GM12864 (cell line): ENCODE measurements around the gene TFEB.

Source experiments
- DNase-seq: peaks from one replicate; pipeline ENCODE4 v3.0.0-alpha.2; 2011; ENCODE audit warnings: low read depth
- H3K4me3 ChIP-seq: 2 replicates; pipeline ENCODE4 v1.5.1; 2011; ENCODE audit warnings: mild to moderate bottlenecking, low read depth, low read length, control low read depth
- TF ChIP-seq, protein P1 (sequence below): IDR thresholded peaks from 2 replicates; pipeline ENCODE4 v1.5.1; 2011; ENCODE audit warnings: low read depth, mild to moderate bottlenecking, moderate library complexity, low read length, control low read depth, inconsistent platforms; ENCODE audit errors: missing control alignments

The TFEB gene

DNA sequence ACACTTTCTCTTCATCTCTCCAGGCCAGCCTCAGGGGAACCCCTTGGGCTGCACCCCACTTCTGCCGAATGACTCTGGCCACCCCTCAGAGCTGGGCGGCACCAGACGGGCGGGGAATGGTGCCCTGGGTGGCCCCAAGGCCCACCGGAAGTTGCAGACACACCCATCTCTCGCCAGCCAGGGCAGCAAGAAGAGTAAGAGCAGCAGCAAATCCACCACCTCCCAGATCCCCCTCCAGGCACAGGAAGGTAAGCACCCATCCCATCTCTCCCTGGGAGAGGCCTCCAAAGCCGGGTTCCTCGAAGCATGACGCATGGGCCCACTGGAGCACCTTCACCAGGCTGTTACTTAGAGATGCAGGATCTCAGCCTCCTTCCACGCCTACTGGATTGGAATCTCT is 85.8 kb downstream of the TFEB start:
- DNase-seq = no peak
- no peak overlapping the region for H3K4me3 ChIP-seq
- TF ChIP-seq, protein P1, sequence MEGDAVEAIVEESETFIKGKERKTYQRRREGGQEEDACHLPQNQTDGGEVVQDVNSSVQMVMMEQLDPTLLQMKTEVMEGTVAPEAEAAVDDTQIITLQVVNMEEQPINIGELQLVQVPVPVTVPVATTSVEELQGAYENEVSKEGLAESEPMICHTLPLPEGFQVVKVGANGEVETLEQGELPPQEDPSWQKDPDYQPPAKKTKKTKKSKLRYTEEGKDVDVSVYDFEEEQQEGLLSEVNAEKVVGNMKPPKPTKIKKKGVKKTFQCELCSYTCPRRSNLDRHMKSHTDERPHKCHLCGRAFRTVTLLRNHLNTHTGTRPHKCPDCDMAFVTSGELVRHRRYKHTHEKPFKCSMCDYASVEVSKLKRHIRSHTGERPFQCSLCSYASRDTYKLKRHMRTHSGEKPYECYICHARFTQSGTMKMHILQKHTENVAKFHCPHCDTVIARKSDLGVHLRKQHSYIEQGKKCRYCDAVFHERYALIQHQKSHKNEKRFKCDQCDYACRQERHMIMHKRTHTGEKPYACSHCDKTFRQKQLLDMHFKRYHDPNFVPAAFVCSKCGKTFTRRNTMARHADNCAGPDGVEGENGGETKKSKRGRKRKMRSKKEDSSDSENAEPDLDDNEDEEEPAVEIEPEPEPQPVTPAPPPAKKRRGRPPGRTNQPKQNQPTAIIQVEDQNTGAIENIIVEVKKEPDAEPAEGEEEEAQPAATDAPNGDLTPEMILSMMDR = no peak

- no peak for DNase-seq
- TF ChIP-seq, protein P1 = no peak
Measured at GRCh38 chr6:41648921-41649320, 86.5 kb downstream of the TFEB start.

GRCh38 chr6:41648070-41648585 is 87.3 kb downstream of the TFEB start:
- no peak for DNase-seq
- TF ChIP-seq, protein P1 = no peak
- H3K4me3 ChIP-seq = no peak overlapping the region

More at GRCh38 chr6:41648921-41649320, 86.5 kb downstream of the TFEB start:
- no peak overlapping the region for H3K4me3 ChIP-seq

- TF ChIP-seq, protein P1 = no peak
- no peak overlapping the region for H3K4me3 ChIP-seq
- no peak for DNase-seq
Measured at GRCh38 chr6:41647061-41647511, 88.3 kb downstream of the TFEB start.

GRCh38 chr6:41646026-41646795 is 89.2 kb downstream of the TFEB start:
- H3K4me3 ChIP-seq = no peak overlapping the region
- TF ChIP-seq, protein P1 = no peak
- DNase-seq = no peak

GRCh38 chr6:41645007-41645618 is 90.3 kb downstream of the TFEB start:
- TF ChIP-seq, protein P1 = no peak
- DNase-seq = no peak
- no peak overlapping the region for H3K4me3 ChIP-seq
